RWPE2 (cell line): ENCODE results near the gene HLA-DRA.

Experiments used
- ATAC-seq: fragments of 200-7000 bp; cut with Tn5 transposase; 3 replicates; pipeline ENCODE4 v1.9.1; 2021; ENCODE audit warnings: low read depth
- DNase-seq: peaks from one replicate; pipeline ENCODE4 v3.0.0-alpha.2; 2020; ENCODE audit warnings: low spot score
- H3K27ac ChIP-seq: fragments of 450-650 bp; 2 replicates; pipeline ENCODE4 v1.5.1; 2017; ENCODE audit warnings: mild to moderate bottlenecking; ENCODE audit not compliant: poor library complexity, severe bottlenecking
- H3K27me3 ChIP-seq: fragments of 250-450 bp; sonication (Bioruptor Pico); 2 replicates; pipeline ENCODE4 v1.5.1; 2021; ENCODE audit warnings: mild to moderate bottlenecking, moderate library complexity; ENCODE audit not compliant: insufficient read depth, poor library complexity, severe bottlenecking
- H3K36me3 ChIP-seq: fragments of 250-450 bp; sonication (Bioruptor Pico); 2 replicates; pipeline ENCODE4 v1.5.1; 2020; ENCODE audit warnings: low read depth, mild to moderate bottlenecking, moderate library complexity
- H3K4me1 ChIP-seq: fragments of 250-450 bp; sonication (Bioruptor Pico); 2 replicates; pipeline ENCODE4 v1.5.1; 2021; ENCODE audit warnings: mild to moderate bottlenecking, moderate library complexity; ENCODE audit not compliant: insufficient read depth, poor library complexity, severe bottlenecking
- H3K4me3 ChIP-seq: fragments of 250-450 bp; sonication (Bioruptor Pico); 2 replicates; pipeline ENCODE4 v1.5.1; 2021; ENCODE audit warnings: mild to moderate bottlenecking, moderate library complexity; ENCODE audit not compliant: severe bottlenecking
- H3K9me3 ChIP-seq: fragments of 250-450 bp; sonication (Bioruptor Pico); 2 replicates; pipeline ENCODE4 v1.5.1; 2021; ENCODE audit warnings: mild to moderate bottlenecking, moderate library complexity; ENCODE audit not compliant: severe bottlenecking
- TF ChIP-seq, protein P1 (sequence below): fragments of 450-650 bp; IDR thresholded peaks from one replicate; pipeline ENCODE4 v1.5.1; 2017; ENCODE audit warnings: mild to moderate bottlenecking, moderate library complexity; ENCODE audit not compliant: poor library complexity, severe bottlenecking

HLA-DRA gene

DNA sequence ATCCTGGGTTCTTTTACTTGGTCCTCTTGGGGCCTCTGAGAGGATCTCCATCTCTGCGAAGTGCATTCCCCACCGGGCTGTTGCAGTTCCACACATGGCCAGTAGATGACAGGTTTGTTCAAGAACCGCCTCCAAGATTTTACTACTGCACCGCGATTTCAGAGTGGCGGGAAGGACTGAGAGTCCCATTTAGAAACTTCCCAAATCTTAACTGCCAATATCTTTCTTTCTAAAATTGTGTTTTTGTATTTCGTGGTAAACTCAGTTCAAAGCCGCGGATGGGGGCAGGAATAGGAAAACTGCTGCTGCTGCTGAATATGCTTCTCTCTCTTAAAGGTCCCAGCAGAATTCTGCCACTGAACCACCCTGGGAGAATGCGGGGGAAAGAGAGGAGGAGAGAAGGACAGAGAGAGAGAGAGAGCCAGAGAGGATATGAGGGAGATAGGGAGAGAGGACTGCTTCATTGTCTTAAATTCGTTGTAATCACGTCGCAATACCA lies 24.1 kb upstream of the HLA-DRA start:
- TF ChIP-seq, protein P1, sequence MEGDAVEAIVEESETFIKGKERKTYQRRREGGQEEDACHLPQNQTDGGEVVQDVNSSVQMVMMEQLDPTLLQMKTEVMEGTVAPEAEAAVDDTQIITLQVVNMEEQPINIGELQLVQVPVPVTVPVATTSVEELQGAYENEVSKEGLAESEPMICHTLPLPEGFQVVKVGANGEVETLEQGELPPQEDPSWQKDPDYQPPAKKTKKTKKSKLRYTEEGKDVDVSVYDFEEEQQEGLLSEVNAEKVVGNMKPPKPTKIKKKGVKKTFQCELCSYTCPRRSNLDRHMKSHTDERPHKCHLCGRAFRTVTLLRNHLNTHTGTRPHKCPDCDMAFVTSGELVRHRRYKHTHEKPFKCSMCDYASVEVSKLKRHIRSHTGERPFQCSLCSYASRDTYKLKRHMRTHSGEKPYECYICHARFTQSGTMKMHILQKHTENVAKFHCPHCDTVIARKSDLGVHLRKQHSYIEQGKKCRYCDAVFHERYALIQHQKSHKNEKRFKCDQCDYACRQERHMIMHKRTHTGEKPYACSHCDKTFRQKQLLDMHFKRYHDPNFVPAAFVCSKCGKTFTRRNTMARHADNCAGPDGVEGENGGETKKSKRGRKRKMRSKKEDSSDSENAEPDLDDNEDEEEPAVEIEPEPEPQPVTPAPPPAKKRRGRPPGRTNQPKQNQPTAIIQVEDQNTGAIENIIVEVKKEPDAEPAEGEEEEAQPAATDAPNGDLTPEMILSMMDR = peak; percentile 94
- peaks cover 2% of the 10 kb centered on the region for H3K9me3 ChIP-seq
- ATAC-seq (peak; percentile 63; the same call in 2 of the 3 replicates), DNase-seq (no peak)
- H3K4me3 ChIP-seq = no peak overlapping the region
- H3K4me1 ChIP-seq = no peaks in the 10 kb centered on the region
- peaks cover 60% of the 10 kb centered on the region for H3K27me3 ChIP-seq
- H3K27ac ChIP-seq = no peak overlapping the region
- H3K36me3 ChIP-seq = no peaks in the 10 kb centered on the region

DNA sequence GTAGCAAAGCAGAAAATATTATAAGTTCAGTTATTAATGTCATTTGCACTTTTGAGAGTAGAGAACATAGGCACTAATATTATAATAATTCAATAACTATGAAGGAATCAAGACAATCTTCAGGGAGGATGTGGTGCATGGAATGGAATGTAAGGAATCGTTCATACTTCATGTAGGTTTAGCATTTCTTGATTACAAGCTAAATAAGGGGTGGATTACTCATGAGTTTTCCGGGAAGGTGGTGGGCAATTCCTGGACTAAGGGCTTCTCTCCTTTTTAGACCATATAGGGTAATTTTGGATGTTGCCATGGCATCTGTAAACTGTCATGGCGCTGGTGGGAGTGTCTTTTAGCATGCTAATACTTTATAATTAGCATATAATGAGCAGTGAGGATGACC lies 23.7 kb upstream of the HLA-DRA start:
- Histone ChIP-seq H3K27me3 (peaks cover 65% of the 10 kb centered on the region), H3K36me3 (no peaks in the 10 kb centered on the region), H3K4me3 (no peak overlapping the region), H3K4me1 (no peaks in the 10 kb centered on the region), H3K9me3 (peaks cover 2% of the 10 kb centered on the region), H3K27ac (no peak overlapping the region)
- TF ChIP-seq, protein P1 = no peak
- DNase-seq = no peak
- no peak for ATAC-seq

DNA sequence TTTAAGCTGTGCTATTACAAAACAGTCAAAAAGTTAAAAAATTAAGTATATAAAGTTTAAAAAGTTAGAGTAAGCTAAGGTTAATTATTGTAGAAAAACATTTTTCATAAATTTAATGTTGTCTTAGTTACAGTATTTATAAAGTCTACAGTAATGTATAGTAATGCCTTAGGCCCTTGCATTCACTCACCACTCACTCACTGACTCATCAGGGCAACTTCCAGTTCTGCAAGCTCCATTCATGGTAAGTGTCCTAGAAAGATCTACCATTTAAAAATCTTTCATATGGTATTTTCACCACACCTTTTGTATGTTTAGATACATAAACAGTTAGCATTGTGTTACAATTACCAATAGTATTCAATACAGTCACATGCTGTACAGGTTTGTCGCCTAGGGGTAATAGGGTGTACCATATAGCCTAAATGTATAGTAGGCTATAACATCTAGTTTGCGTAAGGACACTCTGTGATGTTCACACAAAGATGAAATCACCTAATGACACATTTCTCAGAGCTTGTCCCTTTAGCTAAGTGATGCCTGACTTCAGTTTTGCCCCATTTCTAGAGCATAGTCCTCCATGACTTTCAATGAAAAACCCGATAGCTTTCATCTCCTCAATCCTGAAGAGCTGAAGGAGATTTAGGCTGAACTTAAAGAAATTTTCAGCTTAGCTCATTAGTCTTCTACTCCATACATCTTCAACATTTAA lies 14.9 kb upstream of the HLA-DRA start:
- Histone ChIP-seq H3K9me3 (no peaks in the 10 kb centered on the region), H3K4me3 (no peak overlapping the region), H3K36me3 (no peaks in the 10 kb centered on the region), H3K4me1 (no peaks in the 10 kb centered on the region), H3K27ac (no peak overlapping the region), H3K27me3 (peaks cover 18% of the 10 kb centered on the region)
- TF ChIP-seq, protein P1 = no peak
- DNase-seq = no peak
- ATAC-seq = peak; percentile 41; the same call in 1 of the 3 replicates

DNA sequence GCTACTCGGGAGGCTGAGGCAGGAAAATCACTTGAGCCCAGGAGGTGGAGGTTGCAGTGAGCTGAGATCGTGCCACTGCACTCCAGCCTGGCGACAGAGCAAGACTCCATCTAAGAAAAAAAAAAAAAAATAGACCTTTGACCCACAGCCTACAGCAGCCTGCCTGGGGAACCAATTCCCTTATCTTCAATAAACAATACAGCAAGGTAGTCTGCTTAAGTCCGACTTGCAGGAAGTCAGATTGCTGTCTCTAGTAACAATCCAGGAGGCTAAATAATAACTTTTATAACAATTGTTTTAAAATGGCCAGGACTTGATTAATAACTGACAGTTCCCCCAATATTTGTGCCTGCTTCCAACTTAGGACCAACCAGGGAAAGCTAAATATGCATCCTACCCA lies 13.3 kb upstream of the HLA-DRA start:
- ATAC-seq = no peak
- TF ChIP-seq, protein P1 = no peak

DNA sequence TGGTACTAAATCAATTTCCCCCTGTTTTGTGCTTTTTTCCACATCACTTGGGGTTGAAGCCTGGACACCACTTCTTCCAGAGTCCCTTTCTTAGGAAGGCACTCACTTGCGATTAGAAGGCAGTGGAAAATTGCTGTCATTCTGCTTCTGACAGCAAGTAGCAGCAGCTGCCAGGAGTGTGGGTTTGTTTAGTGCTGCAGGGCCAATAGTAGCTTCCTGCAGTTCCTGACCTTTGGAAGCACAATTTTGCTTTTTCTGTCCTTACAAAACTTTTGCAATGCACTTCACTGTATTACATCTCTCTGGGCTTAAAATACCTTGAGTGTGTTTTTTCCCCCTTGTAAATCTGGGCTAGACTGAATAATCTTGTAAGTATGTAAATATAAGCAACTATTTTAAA lies 12.5 kb upstream of the HLA-DRA start:
- Histone ChIP-seq H3K36me3 (no peaks in the 10 kb centered on the region), H3K27me3 (peaks cover 6% of the 10 kb centered on the region), H3K27ac (no peak overlapping the region), H3K4me3 (no peak overlapping the region), H3K9me3 (no peaks in the 10 kb centered on the region), H3K4me1 (no peaks in the 10 kb centered on the region)
- TF ChIP-seq, protein P1 = no peak
- DNase-seq (no peak), ATAC-seq (no peak)

More for the DNA sequence above, 13.3 kb upstream of the HLA-DRA start:
- Histone ChIP-seq H3K36me3 (no peaks in the 10 kb centered on the region), H3K27me3 (peaks cover 3% of the 10 kb centered on the region), H3K9me3 (no peaks in the 10 kb centered on the region), H3K4me1 (no peaks in the 10 kb centered on the region), H3K4me3 (no peak overlapping the region), H3K27ac (no peak overlapping the region)
- no peak for DNase-seq
